Measurements from ENCODE around the gene JMJD8.

JMJD8 gene

GRCh38 chr16:706189-707061 lies 22.3 kb upstream of the JMJD8 start:
- no peaks in the 10 kb centered on the region for H3K9me2 ChIP-seq (replicated peaks; ENCODE audit: insufficient read depth, low read length)
- no peak overlapping the region for H3K27ac ChIP-seq (ENCODE audit: low read length)
- no peak overlapping the region for H3K4me2 ChIP-seq (ENCODE audit: low read depth, low read length)
- H2AFZ ChIP-seq (ENCODE audit: low read length): no peak overlapping the region
- H3K9ac ChIP-seq (ENCODE audit: low read length): no peak overlapping the region
- peaks cover 81% of the 10 kb centered on the region for H3K27me3 ChIP-seq (replicated peaks; ENCODE audit: insufficient read depth, low read length)
- H3K4me1 ChIP-seq (ENCODE audit: low read length): no peaks in the 10 kb centered on the region
- no peaks in the 10 kb centered on the region for H3K79me2 ChIP-seq (ENCODE audit: low read length)
- TF ChIP-seq, protein P1, sequence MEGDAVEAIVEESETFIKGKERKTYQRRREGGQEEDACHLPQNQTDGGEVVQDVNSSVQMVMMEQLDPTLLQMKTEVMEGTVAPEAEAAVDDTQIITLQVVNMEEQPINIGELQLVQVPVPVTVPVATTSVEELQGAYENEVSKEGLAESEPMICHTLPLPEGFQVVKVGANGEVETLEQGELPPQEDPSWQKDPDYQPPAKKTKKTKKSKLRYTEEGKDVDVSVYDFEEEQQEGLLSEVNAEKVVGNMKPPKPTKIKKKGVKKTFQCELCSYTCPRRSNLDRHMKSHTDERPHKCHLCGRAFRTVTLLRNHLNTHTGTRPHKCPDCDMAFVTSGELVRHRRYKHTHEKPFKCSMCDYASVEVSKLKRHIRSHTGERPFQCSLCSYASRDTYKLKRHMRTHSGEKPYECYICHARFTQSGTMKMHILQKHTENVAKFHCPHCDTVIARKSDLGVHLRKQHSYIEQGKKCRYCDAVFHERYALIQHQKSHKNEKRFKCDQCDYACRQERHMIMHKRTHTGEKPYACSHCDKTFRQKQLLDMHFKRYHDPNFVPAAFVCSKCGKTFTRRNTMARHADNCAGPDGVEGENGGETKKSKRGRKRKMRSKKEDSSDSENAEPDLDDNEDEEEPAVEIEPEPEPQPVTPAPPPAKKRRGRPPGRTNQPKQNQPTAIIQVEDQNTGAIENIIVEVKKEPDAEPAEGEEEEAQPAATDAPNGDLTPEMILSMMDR (IDR thresholded peaks at IDR 0.05; ENCODE audit: low read length): no peak
- TF ChIP-seq EZH2phosphoT487 (IDR thresholded peaks at IDR 0.05; ENCODE audit: low read length) (no peak), EZH2 (optimal IDR thresholded peaks at IDR 0.05; ENCODE audit: low read depth, low read length) (no peak)
- H4K20me1 ChIP-seq (ENCODE audit: insufficient read depth, low read length): no peaks in the 10 kb centered on the region
- H3F3A ChIP-seq (ENCODE audit: insufficient read depth, low read length): no peaks in the 10 kb centered on the region
- DNase-seq: no peak
- no peaks in the 10 kb centered on the region for H3K36me3 ChIP-seq (replicated peaks; ENCODE audit: insufficient read depth, low read length)
- H3K4me3 ChIP-seq (ENCODE audit: low read length): no peak overlapping the region
- no peaks in the 10 kb centered on the region for H3K9me3 ChIP-seq (replicated peaks; ENCODE audit: insufficient read depth, low read length)

- no peaks in the 10 kb centered on the region for H3F3A ChIP-seq (ENCODE audit: insufficient read depth, low read length)
- no peak within 1 kb of the TSS for H3K4me2 ChIP-seq (ENCODE audit: low read depth, low read length)
- H3K4me1 ChIP-seq (ENCODE audit: low read length): no peaks in the 10 kb centered on the region
- H3K27ac ChIP-seq (ENCODE audit: low read length): no peak within 1 kb of the TSS
- H3K9me3 ChIP-seq (replicated peaks; ENCODE audit: insufficient read depth, low read length): no peaks in the 10 kb centered on the region
- no peaks in the 10 kb centered on the region for H3K36me3 ChIP-seq (replicated peaks; ENCODE audit: insufficient read depth, low read length)
- H2AFZ ChIP-seq (ENCODE audit: low read length): no peak within 1 kb of the TSS
- no peaks in the 10 kb centered on the region for H3K9me2 ChIP-seq (replicated peaks; ENCODE audit: insufficient read depth, low read length)
- H3K79me2 ChIP-seq (ENCODE audit: low read length): no peaks in the 10 kb centered on the region
- H3K27me3 ChIP-seq (replicated peaks; ENCODE audit: insufficient read depth, low read length): peaks cover 81% of the 10 kb centered on the region
- TF ChIP-seq EZH2phosphoT487 (IDR thresholded peaks at IDR 0.05; ENCODE audit: low read length) (no peak), EZH2 (optimal IDR thresholded peaks at IDR 0.05; ENCODE audit: low read depth, low read length) (no peak)
- TF ChIP-seq, protein P1 (IDR thresholded peaks at IDR 0.05; ENCODE audit: low read length): no peak
- H3K4me3 ChIP-seq (ENCODE audit: low read length): no peak within 1 kb of the TSS
- DNase-seq: no peak
- H4K20me1 ChIP-seq (ENCODE audit: insufficient read depth, low read length): no peaks in the 10 kb centered on the region
- no peak within 1 kb of the TSS for H3K9ac ChIP-seq (ENCODE audit: low read length)
These were observed 21.5 kb upstream of the JMJD8 start, which contains the start of gene FBXL16 for GRCh38 chr16:705431-706188. Gene FBXL16, minus strand, starts transcription at chr16:705801. Its CDS starts 8,396 bp downstream, at chr16:697405.

GRCh38 chr16:704552-705380 lies 20.6 kb upstream of the JMJD8 start:
- no peak overlapping the region for H3K9ac ChIP-seq (ENCODE audit: low read length)
- H3K79me2 ChIP-seq (ENCODE audit: low read length): no peaks in the 10 kb centered on the region
- no peak overlapping the region for H3K27ac ChIP-seq (ENCODE audit: low read length)
- no peaks in the 10 kb centered on the region for H4K20me1 ChIP-seq (ENCODE audit: insufficient read depth, low read length)
- H2AFZ ChIP-seq (ENCODE audit: low read length): no peak overlapping the region
- no peak overlapping the region for H3K4me2 ChIP-seq (ENCODE audit: low read depth, low read length)
- TF ChIP-seq, protein P1 (IDR thresholded peaks at IDR 0.05; ENCODE audit: low read length): no peak
- no peak for TF ChIP-seq EZH2phosphoT487 (IDR thresholded peaks at IDR 0.05; ENCODE audit: low read length)
- TF ChIP-seq EZH2 (optimal IDR thresholded peaks at IDR 0.05; ENCODE audit: low read depth, low read length): no peak
- no peaks in the 10 kb centered on the region for H3K36me3 ChIP-seq (replicated peaks; ENCODE audit: insufficient read depth, low read length)
- no peak overlapping the region for H3K4me3 ChIP-seq (ENCODE audit: low read length)
- peaks cover 80% of the 10 kb centered on the region for H3K27me3 ChIP-seq (replicated peaks; ENCODE audit: insufficient read depth, low read length)
- no peaks in the 10 kb centered on the region for H3F3A ChIP-seq (ENCODE audit: insufficient read depth, low read length)
- H3K9me2 ChIP-seq (replicated peaks; ENCODE audit: insufficient read depth, low read length): no peaks in the 10 kb centered on the region
- no peaks in the 10 kb centered on the region for H3K9me3 ChIP-seq (replicated peaks; ENCODE audit: insufficient read depth, low read length)
- no peak for DNase-seq
- H3K4me1 ChIP-seq (ENCODE audit: low read length): no peaks in the 10 kb centered on the region

Measured in MM.1S (cell line).